WTC11 (cell line): Measurements from ENCODE around the gene PKD2L2.

ENCODE experiments used
- NR2C2 ChIP-seq: sonication (generic); formaldehyde crosslinking; IDR thresholded peaks from 2 replicates; pipeline ENCODE4 v1.8.0; 2022; ENCODE audit warnings: mild to moderate bottlenecking, missing genetic modification reagents
- TEAD1 ChIP-seq: sonication (generic); formaldehyde crosslinking; IDR thresholded peaks from 2 replicates; pipeline ENCODE4 v1.8.0; 2022; ENCODE audit warnings: mild to moderate bottlenecking, missing genetic modification reagents
- TF ChIP-seq, protein P1 (sequence below): fragments of 200-600 bp; IDR thresholded peaks from 2 replicates; pipeline ENCODE4 v1.8.0; 2022; ENCODE audit warnings: antibody characterized with exemption
- TF ChIP-seq, protein P2 (sequence below): sonication (generic); formaldehyde crosslinking; IDR thresholded peaks from 2 replicates; pipeline ENCODE4 v1.8.1; 2022; ENCODE audit warnings: low read depth, missing genetic modification reagents, borderline replicate concordance

DNA sequence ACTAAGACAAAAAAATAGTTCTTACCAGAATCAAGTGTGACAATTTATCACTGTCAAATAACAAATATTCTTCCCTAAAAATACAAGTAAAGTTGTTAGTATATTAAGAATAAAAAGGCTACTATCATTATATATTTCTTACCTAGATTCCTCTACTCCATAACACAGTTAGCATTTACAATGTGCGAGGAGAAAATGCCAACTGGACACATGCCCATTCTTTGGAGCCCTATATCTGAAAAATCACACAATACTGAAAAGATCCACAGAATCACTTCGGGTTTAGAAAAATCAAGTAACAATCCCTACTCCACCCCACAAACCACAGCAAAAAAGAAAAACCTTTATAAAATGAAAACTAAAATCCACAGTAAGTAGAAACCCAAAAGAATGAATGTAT, 70.9 kb downstream of the PKD2L2 start:
- no peak for TF ChIP-seq NR2C2
- TF ChIP-seq TEAD1 (CRISPR knock-in tag) = no peak
- TF ChIP-seq, protein P1, sequence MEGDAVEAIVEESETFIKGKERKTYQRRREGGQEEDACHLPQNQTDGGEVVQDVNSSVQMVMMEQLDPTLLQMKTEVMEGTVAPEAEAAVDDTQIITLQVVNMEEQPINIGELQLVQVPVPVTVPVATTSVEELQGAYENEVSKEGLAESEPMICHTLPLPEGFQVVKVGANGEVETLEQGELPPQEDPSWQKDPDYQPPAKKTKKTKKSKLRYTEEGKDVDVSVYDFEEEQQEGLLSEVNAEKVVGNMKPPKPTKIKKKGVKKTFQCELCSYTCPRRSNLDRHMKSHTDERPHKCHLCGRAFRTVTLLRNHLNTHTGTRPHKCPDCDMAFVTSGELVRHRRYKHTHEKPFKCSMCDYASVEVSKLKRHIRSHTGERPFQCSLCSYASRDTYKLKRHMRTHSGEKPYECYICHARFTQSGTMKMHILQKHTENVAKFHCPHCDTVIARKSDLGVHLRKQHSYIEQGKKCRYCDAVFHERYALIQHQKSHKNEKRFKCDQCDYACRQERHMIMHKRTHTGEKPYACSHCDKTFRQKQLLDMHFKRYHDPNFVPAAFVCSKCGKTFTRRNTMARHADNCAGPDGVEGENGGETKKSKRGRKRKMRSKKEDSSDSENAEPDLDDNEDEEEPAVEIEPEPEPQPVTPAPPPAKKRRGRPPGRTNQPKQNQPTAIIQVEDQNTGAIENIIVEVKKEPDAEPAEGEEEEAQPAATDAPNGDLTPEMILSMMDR = no peak
- TF ChIP-seq, protein P2, sequence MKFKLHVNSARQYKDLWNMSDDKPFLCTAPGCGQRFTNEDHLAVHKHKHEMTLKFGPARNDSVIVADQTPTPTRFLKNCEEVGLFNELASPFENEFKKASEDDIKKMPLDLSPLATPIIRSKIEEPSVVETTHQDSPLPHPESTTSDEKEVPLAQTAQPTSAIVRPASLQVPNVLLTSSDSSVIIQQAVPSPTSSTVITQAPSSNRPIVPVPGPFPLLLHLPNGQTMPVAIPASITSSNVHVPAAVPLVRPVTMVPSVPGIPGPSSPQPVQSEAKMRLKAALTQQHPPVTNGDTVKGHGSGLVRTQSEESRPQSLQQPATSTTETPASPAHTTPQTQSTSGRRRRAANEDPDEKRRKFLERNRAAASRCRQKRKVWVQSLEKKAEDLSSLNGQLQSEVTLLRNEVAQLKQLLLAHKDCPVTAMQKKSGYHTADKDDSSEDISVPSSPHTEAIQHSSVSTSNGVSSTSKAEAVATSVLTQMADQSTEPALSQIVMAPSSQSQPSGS (CRISPR knock-in tag) = no peak
